Measurements from ENCODE around the gene LRTM2.

DNA sequence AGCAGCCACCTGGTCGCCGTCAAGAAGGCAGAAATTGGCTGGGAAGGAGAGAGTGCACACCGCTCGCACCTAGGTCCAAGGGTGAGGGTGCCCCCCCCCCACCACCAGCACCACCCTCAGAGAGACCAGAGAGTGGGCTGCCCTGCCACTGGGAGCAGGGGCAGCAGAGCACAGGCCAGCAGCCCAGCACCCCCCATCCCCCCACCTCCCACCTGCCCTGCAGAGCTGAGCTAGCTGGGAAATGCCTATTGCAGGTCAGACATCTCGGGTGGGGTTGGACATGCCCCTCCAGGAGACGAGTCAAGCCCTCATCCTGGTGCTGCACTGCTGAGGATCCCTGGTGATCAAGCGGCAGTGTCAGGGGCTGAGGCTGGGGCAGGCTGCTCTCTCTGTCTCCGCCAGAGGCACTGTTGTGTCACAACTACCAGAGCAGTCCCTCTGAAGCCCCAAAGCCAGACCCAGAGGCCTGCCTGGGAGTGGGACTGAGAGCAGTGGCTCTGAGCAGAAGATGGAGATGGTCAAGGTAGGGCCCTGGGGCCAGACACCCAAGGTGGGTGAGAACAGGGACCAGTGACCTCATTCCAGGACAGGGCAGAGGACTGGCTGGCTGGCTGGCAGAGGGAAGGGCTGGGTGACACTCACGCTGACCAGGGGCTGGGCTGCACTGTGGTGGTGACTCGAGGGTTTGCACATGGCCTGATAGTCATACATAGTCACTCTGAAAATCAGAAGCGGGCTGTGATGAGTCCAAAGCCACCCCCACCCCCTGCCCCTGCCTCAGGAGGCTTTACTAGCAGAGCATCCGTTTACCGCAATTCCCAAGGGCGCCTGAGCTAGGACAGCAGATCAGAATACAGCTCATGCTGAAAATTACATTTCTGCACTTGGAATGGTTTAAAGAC is 19.7 kb upstream of the LRTM2 start:
- TF ChIP-seq, protein P1, sequence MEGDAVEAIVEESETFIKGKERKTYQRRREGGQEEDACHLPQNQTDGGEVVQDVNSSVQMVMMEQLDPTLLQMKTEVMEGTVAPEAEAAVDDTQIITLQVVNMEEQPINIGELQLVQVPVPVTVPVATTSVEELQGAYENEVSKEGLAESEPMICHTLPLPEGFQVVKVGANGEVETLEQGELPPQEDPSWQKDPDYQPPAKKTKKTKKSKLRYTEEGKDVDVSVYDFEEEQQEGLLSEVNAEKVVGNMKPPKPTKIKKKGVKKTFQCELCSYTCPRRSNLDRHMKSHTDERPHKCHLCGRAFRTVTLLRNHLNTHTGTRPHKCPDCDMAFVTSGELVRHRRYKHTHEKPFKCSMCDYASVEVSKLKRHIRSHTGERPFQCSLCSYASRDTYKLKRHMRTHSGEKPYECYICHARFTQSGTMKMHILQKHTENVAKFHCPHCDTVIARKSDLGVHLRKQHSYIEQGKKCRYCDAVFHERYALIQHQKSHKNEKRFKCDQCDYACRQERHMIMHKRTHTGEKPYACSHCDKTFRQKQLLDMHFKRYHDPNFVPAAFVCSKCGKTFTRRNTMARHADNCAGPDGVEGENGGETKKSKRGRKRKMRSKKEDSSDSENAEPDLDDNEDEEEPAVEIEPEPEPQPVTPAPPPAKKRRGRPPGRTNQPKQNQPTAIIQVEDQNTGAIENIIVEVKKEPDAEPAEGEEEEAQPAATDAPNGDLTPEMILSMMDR (conservative IDR thresholded peaks at IDR 0.05 in 1 of 2, IDR thresholded peaks at IDR 0.05 in 1 of 2; ENCODE audit: low read depth in 1 of 2, low read length in 2 of 2) = peak; percentile 51 to 62
- TF ChIP-seq EZH2 (IDR thresholded peaks at IDR 0.05; ENCODE audit: low read length, missing control alignments) = no peak

All from fibroblast of lung (primary cell).